Loucy (cell line): ENCODE data around the gene IGSF8.

ENCODE experiments used
- CTCF ChIP-seq: fragments of 200-600 bp; sonication (generic); conservative IDR thresholded peaks from 2 replicates; pipeline ENCODE4 v1.5.1; 2014; ENCODE audit warnings: mild to moderate bottlenecking, antibody characterized with exemption, low read length
- EZH2phosphoT487 ChIP-seq: fragments of 200-600 bp; IDR thresholded peaks from 2 replicates; pipeline ENCODE4 v1.6.1; 2018; ENCODE audit warnings: antibody characterized with exemption, mild to moderate bottlenecking, moderate library complexity, borderline replicate concordance

DNA sequence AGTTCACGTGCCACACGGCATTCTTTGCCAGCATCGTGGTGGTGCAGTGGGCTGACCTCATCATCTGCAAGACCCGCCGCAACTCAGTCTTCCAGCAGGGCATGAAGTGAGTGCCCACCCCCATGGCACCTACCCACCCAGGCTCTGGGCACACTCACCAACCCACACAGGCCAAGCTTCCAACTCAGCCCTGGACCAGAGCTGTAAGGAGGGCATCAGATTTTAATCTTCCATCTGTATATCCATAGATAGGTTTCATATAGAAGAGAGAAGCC is 38.4 kb upstream of the IGSF8 start:
- TF ChIP-seq CTCF (no peak), EZH2phosphoT487 (no peak)
